GM21528 (cell line): ENCODE results near the gene ADAM8.

ENCODE experiments used
- ATAC-seq: cut with Tn5 transposase; IDR thresholded peaks from one replicate; pipeline ENCODE4 v1.9.1; 2021; ENCODE audit warnings: mild to moderate bottlenecking, moderate library complexity; ENCODE audit not compliant: unreplicated experiment, low FRiP score

ADAM8 gene

GRCh38 chr10:133283931-133284330, 7.3 kb upstream of the ADAM8 start:
- ATAC-seq = no peak

GRCh38 chr10:133282846-133283390, 6.2 kb upstream of the ADAM8 start:
- no peak for ATAC-seq

DNA sequence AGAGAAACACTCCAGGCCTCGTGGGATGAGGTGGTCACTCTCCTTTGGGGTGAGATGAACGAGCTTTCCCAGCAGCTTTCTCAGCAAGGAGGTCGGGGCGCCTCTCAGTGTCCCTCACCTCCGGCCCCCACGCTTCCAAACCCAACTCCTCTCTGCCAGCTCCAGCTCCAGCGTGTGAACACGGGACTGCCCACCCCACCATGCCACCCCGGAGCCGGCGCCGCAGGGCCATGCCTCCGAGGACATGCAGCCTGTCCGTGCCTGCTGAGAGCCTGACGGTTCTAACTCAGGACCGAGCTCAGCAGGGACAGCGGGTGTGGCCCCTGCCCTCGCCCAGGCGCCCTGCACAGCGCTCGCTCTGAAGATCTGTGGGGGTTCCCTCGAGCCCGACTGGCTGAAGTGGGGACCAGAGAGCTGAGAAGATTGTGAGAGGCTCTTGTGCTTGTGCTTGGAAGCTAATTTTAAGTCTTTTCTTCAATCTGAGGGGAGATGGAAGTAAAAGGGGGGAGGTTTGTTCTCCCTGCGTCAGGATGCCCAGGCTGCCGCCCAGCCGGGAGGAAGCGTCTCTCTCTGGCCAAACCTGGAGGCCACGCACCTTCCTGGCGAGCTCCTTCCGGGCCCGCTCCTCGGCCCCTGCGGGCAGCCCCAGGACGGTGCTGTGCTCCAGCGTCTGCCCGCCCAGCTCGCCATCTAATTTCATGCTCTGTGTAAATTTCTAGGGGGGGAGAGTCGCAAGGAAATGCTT, 5.1 kb upstream of the ADAM8 start:
- no peak for ATAC-seq

GRCh38 chr10:133281084-133281483, 4.4 kb upstream of the ADAM8 start:
- ATAC-seq = no peak

- no peak for ATAC-seq
Measured at GRCh38 chr10:133280391-133281059, 3.9 kb upstream of the ADAM8 start.

DNA sequence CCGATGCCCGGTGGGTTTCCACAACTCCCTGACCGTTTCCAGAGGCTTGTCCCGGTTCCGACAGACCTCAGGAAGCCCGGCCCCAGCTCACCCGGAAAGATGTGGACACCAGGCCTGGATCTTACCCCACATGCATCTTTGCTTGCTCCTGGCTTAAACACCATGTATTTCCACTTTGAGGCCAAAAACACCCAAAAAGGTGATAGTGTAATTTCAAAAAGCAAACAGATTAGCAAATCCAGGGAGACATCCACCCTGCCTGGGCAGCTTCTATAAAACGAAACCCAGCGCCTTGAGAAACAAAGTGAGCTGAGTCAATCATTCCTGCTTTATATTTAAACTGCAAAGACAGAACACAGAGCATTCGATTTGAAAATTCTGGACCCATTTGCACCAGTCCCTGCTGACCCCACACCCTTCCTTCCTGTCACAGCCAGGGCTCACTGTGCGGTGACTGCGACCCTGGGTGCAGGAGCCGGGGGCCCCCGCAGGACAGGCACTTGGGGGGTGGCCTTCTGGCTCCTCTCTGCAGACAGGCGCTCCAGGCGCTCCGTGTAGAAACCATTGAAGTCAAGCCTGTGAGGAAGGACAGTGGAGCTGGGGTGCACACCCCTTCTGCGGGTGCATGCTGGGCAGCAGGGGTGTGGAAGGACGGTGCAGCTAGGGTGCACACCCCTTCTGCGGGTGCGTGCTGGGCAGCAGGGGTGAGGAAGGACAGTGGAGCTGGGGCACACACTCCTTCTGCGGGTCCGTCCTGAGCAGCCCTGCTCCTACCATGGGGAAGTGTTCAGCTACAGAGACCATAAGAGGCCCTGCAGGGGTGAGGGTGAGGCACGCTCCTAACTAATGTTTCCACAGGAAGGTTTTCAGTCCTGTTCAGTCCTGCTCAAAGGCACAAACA, 2.9 kb upstream of the ADAM8 start:
- ATAC-seq = no peak

DNA sequence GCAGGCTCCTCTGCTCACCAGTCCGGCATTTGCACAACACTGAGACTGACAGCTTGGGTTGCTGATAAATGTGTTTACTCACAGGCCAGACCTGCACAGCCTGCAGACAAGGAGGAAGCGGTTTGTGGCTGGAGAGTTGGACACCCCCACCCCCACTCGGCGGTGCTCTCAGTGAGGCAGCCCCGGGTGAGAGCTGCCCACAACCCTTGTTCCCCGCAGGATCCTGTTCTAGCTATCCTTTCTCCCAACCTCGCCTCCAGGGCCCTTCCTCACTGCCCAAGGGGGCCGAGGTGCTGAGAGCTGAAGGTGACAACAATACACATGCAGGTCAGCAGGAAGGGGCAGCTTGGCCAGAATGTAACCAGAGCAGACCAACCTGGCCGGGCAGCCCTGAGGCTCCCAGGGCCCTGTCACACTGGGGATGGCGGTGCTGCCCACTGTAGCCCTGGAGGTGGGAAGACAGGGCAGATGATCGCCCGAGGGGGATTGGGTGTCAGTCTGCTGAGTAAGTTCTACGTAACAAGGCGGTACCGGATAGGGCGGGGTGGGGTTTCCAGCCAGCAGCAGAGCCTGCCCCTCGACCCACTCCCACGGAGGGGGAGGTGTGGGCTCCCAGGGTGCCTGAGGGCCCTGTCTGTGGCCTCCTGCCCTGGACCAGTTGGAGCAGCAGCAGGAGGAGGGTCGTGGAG, 2.1 kb upstream of the ADAM8 start:
- no peak for ATAC-seq

DNA sequence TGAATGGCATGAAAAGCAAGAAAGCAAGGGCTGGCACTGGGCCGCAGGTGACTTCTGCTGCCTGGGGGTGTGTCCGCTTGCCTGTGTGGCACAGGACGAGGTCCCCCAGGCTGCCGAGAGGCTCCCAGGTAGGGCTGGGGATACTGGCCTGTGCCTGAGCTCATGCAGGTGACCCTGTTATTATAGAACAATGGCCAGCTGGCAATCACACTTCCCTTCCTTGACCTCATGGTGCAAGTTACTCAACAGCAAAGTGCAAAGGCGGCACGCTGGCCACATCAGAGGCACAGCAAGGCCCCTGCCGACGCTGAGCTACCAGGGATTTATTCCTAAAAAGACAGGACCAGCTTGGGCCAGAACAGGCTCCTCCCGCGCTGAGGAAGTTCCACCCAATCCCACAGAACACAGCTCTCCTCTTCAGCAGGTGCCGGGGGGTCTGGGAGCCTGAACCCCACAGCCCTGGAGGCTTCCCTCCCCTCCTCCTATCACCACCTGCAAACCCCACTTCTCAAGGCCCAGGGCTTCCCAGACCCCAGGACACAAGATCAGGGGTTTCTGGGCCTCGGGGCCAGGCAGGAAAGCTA, 1.4 kb upstream of the ADAM8 start:
- no peak for ATAC-seq

GRCh38 chr10:133277277-133277992, 767 bp upstream of the ADAM8 start:
- no peak for ATAC-seq

DNA sequence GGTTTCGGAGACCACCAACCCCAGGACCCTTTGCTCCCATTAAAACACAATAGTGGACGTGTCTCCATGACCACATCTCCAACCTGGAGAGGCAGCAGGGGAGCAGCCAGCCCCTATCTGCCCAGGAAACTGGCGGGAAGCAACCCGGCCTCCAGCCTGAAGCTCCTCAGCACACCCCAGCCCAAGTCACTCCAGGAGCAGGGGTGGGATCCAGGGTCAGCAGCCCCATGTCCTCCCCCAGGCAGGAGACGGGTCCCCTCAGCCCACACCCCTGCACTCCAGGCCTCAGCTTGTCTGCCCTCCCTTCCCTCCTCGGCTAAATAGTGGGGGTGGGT, 601 bp downstream of the ADAM8 start:
- no peak for ATAC-seq

DNA sequence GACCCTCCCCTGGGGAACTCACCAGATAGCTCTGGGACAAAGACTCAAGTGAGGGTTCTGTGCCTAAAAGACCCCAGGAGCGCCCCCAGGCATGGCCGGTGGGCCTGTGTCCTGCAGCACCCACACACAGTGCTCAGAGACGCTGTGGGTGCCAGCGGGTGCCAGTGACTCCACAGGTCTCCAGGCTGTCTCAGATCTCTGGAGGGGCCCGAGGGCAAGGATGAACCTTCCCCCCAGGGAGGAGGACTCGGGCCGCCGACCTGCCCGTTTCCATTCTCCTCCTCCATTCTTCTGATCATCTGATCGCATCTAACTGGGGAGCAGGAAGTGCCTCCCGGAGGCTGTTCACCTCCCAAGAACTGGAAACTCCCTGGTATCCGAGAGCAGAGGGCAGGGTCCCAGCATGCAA, 980 bp downstream of the ADAM8 start:
- peak; percentile 37 for ATAC-seq

DNA sequence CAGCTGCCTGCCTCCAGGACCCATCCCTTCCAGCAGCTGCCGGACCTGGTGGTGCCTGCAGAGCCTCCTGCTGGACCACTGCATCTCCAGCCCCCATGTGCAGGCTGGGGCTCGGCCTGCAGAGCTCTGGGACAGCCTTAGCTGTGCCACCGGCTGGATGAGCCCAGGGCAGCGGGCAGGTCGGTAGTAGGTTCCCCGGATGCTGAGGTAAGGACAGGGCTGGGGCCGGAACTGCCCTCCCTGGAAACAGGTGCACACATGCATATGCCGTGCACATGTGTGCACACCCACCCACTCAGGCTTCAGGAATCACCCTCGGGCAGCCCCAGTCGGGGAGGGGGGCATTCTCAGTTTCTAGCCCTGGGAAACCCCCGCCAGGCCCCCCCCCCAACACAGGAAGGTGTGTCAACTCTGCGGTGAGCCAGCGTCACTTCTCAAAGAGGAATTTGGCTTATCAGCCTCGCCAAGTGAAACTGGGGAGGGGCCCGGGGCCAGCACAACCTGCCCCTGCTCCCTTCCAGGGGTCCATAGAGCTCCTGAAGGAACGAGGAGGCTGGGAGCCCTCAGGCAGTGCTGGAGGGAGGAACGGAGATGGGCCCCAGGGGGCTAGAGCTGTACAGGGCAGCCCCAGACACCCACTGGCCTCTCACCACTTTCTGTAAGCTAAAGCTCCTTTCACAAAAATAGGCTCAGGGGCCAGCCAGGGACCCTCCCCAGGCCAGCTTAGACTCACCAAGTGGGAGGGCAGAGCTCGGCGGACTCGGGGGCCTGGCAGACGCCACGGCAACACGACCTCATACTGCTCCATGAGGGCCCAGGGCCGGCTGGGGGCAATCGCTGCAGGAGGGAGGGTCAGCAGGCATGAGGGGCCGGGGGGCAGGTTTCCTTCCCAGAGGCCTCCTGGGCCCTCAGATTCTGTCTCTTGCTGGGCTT, 1.7 kb downstream of the ADAM8 start:
- ATAC-seq = peak; percentile 50

DNA sequence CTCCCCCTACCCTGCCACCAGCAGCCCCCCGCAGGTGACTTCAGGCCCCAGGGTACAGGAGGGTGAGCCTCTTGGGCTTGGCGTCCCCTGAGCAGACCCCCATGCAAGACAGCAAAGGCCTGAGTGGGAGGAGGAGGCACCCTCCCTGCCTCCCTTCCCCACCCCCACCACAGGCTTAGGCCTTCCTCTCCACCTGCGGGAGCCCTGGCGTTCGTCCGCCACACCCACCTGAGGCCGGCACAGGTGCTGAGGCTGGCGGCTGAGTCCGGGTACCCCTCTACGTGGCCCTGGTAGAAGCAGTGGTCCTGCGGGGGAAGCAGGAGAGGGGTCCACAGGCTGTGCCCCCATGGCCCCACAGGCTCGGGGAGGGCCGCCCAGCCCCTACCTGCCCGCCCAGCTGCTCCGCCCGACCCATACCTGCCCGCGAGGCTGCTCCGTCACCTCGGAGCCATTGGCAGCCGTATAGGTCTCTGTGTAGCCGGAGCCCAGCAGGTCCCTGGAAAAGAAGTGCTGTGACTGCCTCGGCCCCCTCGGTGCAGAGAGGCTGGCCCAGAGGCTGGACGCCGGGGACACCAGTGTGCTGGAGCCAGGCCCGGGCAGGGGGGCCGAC, 3.0 kb downstream of the ADAM8 start:
- ATAC-seq = no peak

- no peak for ATAC-seq
Measured at GRCh38 chr10:133272964-133273420, 3.7 kb downstream of the ADAM8 start.

GRCh38 chr10:133272301-133272963, 4.2 kb downstream of the ADAM8 start:
- ATAC-seq = no peak

- no peak for ATAC-seq
Measured at GRCh38 chr10:133271521-133272300, 5.0 kb downstream of the ADAM8 start.
